Esophagus squamous epithelium (tissue), 4 donors: ENCODE data around the gene OR9A4.

Experiments
- CTCF ChIP-seq, 6 experiments: fragments of 450-650 bp in 4 of 6; fragments of 200-600 bp in 2 of 6; sonication (generic) in 2 of 6; IDR thresholded peaks; one replicate each; pipeline ENCODE4 v1.5.1; 2016 to 2019; ENCODE audit warnings: antibody characterized with exemption in 6 of 6, mild to moderate bottlenecking in 4 of 6, moderate library complexity in 4 of 6
- POLR2A ChIP-seq, 4 donors: fragments of 450-650 bp; IDR thresholded peaks; one replicate each; pipeline ENCODE4 v1.6.1; 2017; ENCODE audit warnings: antibody characterized with exemption in 4 of 4, mild to moderate bottlenecking in 4 of 4, moderate library complexity in 3 of 4

GRCh38 chr7:141954334-141954733 is 38.1 kb downstream of the OR9A4 start:
- TF ChIP-seq CTCF (IDR thresholded peaks at IDR 0.05), result no peak
- no peak for TF ChIP-seq POLR2A (IDR thresholded peaks at IDR 0.05)
